GM12878 (cell line): Measurements from ENCODE around the gene PRDM16. TPM values are rescaled to one million over a fixed set of nuclear protein-coding genes. Genes with fewer than 3 reads are reported as not detected.

Experiments
- ATAC-seq: fragments of 200-7000 bp; cut with Tn5 transposase; 3 replicates; pipeline ENCODE4 v1.9.1; 2020; ENCODE audit warnings: mild to moderate bottlenecking, moderate library complexity
- BruUV-seq: library from RNA; stranded (reverse); fragments of 400-500 nt; replicated peaks from 2 replicates; lab custom pipeline; 2021; lab: Mats Ljungman, UMichigan
- CTCF ChIA-PET: fragments of 300-600 bp; sonication (Branson Sonifier 250); formaldehyde crosslinking; extraction: SDS; loops from one replicate; lab custom pipeline; 2021; ENCODE audit warnings: inconsistent platforms; lab: Yijun Ruan, JAX
- POLR2A ChIA-PET: fragments of 350-600 bp; formaldehyde crosslinking; extraction: SDS; loops from one replicate; lab custom pipeline; 2021; ENCODE audit warnings: inconsistent platforms; lab: Charles Lee
- RAD21 ChIA-PET: fragments of 300-600 bp; sonication (Branson Sonifier 250); formaldehyde crosslinking; loops from one replicate; lab custom pipeline; 2023; ENCODE audit warnings: antibody characterized with exemption; ENCODE audit not compliant: unreplicated experiment; lab: Charles Lee
- SMC1A ChIA-PET: fragments of 300-600 bp; sonication (Branson Sonifier 250); formaldehyde crosslinking; loops from one replicate; lab custom pipeline; 2023; ENCODE audit not compliant: unreplicated experiment, uncharacterized antibody; lab: Charles Lee
- DNase-seq: peaks from one replicate; pipeline ENCODE4 v3.0.0-alpha.2; 2011; ENCODE audit warnings: low read depth, low spot score
- FAIRE-seq: peaks from 3 replicates; lab custom pipeline; 2011; peaks lifted over from hg19 to GRCh38; lab: Jason Lieb, UNC
- H2AFZ ChIP-seq: 2 replicates; pipeline ENCODE4 v1.6.0; 2011; ENCODE audit warnings: low read depth, low read length, control low read depth; ENCODE audit not compliant: control insufficient read depth
- H3K27ac ChIP-seq: 2 replicates; pipeline ENCODE4 v1.5.1; 2011; ENCODE audit warnings: control low read depth; ENCODE audit not compliant: control insufficient read depth, insufficient read depth
- H3K27me3 ChIP-seq, 2 experiments: replicated peaks in 1 of 2; 2 replicates each; pipeline versions ENCODE4 v1.6.0 to v1.6.1; 2011; ENCODE audit warnings: low read length in 1 of 2; ENCODE audit not compliant: control insufficient read depth in 2 of 2, insufficient read depth in 2 of 2
- H3K36me3 ChIP-seq, 2 experiments: 2 replicates each; pipeline ENCODE4 v1.5.1; 2011; ENCODE audit warnings: low read length in 1 of 2; ENCODE audit not compliant: control insufficient read depth in 2 of 2, insufficient read depth in 2 of 2
- H3K4me1 ChIP-seq: 2 replicates; pipeline ENCODE4 v1.6.1; 2011; ENCODE audit warnings: mild to moderate bottlenecking, low read length, moderate library complexity, mixed read lengths; ENCODE audit not compliant: control insufficient read depth, insufficient read depth
- H3K4me2 ChIP-seq: 2 replicates; pipeline ENCODE4 v1.6.0; 2011; ENCODE audit warnings: control low read depth; ENCODE audit not compliant: control insufficient read depth, insufficient read depth
- H3K4me3 ChIP-seq: fragments of 200-600 bp; sonication (generic); 2 replicates; pipeline ENCODE4 v1.5.1; 2016
- H3K79me2 ChIP-seq: 2 replicates; pipeline ENCODE4 v1.6.0; 2011; ENCODE audit warnings: low read length; ENCODE audit not compliant: control insufficient read depth, insufficient read depth
- H3K9ac ChIP-seq: 2 replicates; pipeline ENCODE4 v1.8.0; 2011; ENCODE audit warnings: low read length, control low read depth, mixed read lengths; ENCODE audit not compliant: control insufficient read depth, insufficient read depth
- H3K9me3 ChIP-seq: replicated peaks from 3 replicates; pipeline ENCODE4 v1.5.1; 2011; ENCODE audit warnings: mild to moderate bottlenecking, low read length; ENCODE audit not compliant: control insufficient read depth, insufficient read depth
- H4K20me1 ChIP-seq: 2 replicates; pipeline ENCODE4 v1.6.0; 2011; ENCODE audit not compliant: control insufficient read depth, insufficient read depth
- HCFC1 ChIP-seq: fragments of 150-350 bp; IDR thresholded peaks from 2 replicates; pipeline ENCODE4 v1.6.1; 2014; ENCODE audit warnings: low read length
- IKZF2 ChIP-seq, 2 experiments: fragments of 450-650 bp; IDR thresholded peaks; 2 replicates each; pipeline ENCODE4 v1.6.1; 2017; ENCODE audit warnings: mild to moderate bottlenecking in 2 of 2, moderate library complexity in 2 of 2
- IRF3 ChIP-seq: fragments of 450-650 bp; IDR thresholded peaks from 2 replicates; pipeline ENCODE4 v1.6.1; 2014; ENCODE audit warnings: mild to moderate bottlenecking
- MEF2A ChIP-seq: IDR thresholded peaks from 2 replicates; pipeline ENCODE4 v1.6.1; 2011; ENCODE audit warnings: low read depth, mild to moderate bottlenecking, low read length, moderate library complexity; ENCODE audit not compliant: insufficient read depth
- POLR2AphosphoS2 ChIP-seq: IDR thresholded peaks from 2 replicates; pipeline ENCODE4 v1.6.1; 2011; ENCODE audit warnings: low read depth, mild to moderate bottlenecking, low read length, improper control_type of control experiment, moderate library complexity
- RCOR1 ChIP-seq: conservative IDR thresholded peaks from 2 replicates; pipeline ENCODE4 v1.6.1; 2012; ENCODE audit warnings: low read depth, low read length, improper control_type of control experiment
- RUNX3 ChIP-seq: IDR thresholded peaks from 2 replicates; pipeline ENCODE4 v1.6.1; 2012; ENCODE audit warnings: low read length, inconsistent platforms
- STAT3 ChIP-seq: IDR thresholded peaks from 2 replicates; pipeline ENCODE4 v1.6.1; 2011; ENCODE audit warnings: low read depth, low read length, improper control_type of control experiment
- ZBTB33 ChIP-seq: fragments of 450-650 bp; IDR thresholded peaks from 2 replicates; pipeline ENCODE4 v1.6.1; 2017; ENCODE audit warnings: mild to moderate bottlenecking
- ZBTB40 ChIP-seq: fragments of 450-650 bp; IDR thresholded peaks from 2 replicates; pipeline ENCODE4 v1.6.1; 2016; ENCODE audit warnings: mild to moderate bottlenecking, moderate library complexity, borderline replicate concordance
- WGBS: methylation state at CpG from one replicate; pipeline ENCODE4 v1.1.6; 2016; ENCODE audit warnings: low lambda C conversion rate; ENCODE audit not compliant: insufficient replicate concordance, insufficient coverage; ENCODE audit errors: missing lambda C conversion rate; 5-methylcytosine and 5-hydroxymethylcytosine counted together
- in situ Hi-C: fragments of 300-500 bp; cut with MboI; formaldehyde crosslinking; loops from 9 replicates; pipeline ENCODE4 v1.14.3; 2018; ENCODE audit warnings: mixed read lengths
- intact Hi-C: fragments of 100-400 bp; cut with micrococcal nuclease; formaldehyde crosslinking; loops from one replicate; pipeline ENCODE4 v1.14.2; 2022; ENCODE audit not compliant: unreplicated experiment
- polyA plus RNA-seq, 11 experiments: library from polyadenylated mRNA; depleted of rRNA in 4 of 11; unstranded in 6 of 11; stranded (reverse) in 5 of 11; fragments of >200 nt; fragmentation: Nextera tagmentation in 4 of 11; fragmentation: Illumina TruSeq in 1 of 11; extraction: Ambion mirVana in 4 of 11; extraction: Trizol in 1 of 11; gene quantifications; 1 replicate in 1 of 11; 2 replicates in 10 of 11; pipeline versions ENCODE4 v1.2.1 to v1.2.3, GENCODE V29; 2011 to 2016; ENCODE audit warnings: inconsistent platforms in 2 of 11, missing spikeins in 2 of 11, low read depth in 1 of 11
- total RNA-seq, 4 experiments: library from RNA; depleted of rRNA in 3 of 4; stranded (reverse); fragments of >200 nt in 3 of 4; fragmentation: Illumina TruSeq in 1 of 4; extraction: Trizol in 1 of 4; gene quantifications; 2 replicates each; pipeline versions ENCODE4 v1.2.1 to v1.2.3, GENCODE V29; 2013 to 2021

Gene PRDM16
- total and polyA plus RNA-seq, 10 of the 15 experiments (the other 5 are each of a cell fraction or from before 2014, with no cell fraction given) = 0.03 TPM; not detected in 9

GRCh38 chr1:3266870-3267549 lies 198.0 kb downstream of the PRDM16 start:
- ChIA-PET POLR2A (no interaction called here), RAD21 (no interaction called here), CTCF (no interaction called here), SMC1A (no interaction called here)
- DNase-seq (no peak), FAIRE-seq (no peak), ATAC-seq (no peak)
- Histone ChIP-seq H4K20me1 (no peaks in the 10 kb centered on the region), H3K9me3 (no peaks in the 10 kb centered on the region; the same call in 2 of the 3 replicates), H3K27ac (no peak overlapping the region), H3K27me3 (no peaks in the 10 kb centered on the region), H3K36me3 (no peaks in the 10 kb centered on the region), H3K4me2 (no peak overlapping the region), H3K4me1 (no peaks in the 10 kb centered on the region), H3K9ac (no peak overlapping the region), H2AFZ (no peak overlapping the region), H3K79me2 (no peaks in the 10 kb centered on the region), H3K4me3 (no peak overlapping the region)
- BruUV-seq = no TSS peak
- in situ Hi-C loops = no loop called here
- WGBS = 51% methylated on average over 27 of the region's 27 CpGs
- TF ChIP-seq ZBTB33 = no peak
- no peak for TF ChIP-seq HCFC1
- no peak for TF ChIP-seq STAT3
- no peak for TF ChIP-seq MEF2A
- TF ChIP-seq ZBTB40 = no peak
- no peak for TF ChIP-seq POLR2AphosphoS2
- TF ChIP-seq RUNX3 = no peak
- TF ChIP-seq IRF3 = no peak
- no peak for TF ChIP-seq IKZF2 (IDR thresholded peaks at IDR 0.05)
- TF ChIP-seq RCOR1 = no peak
- intact Hi-C loops = no loop called here
